SK-N-MC (cell line): ENCODE data around the gene SLC9B2.

Experiments used
- EZH2 ChIP-seq: fragments of 200-600 bp; sonication (generic); IDR thresholded peaks from one replicate; pipeline ENCODE4 v1.6.1; 2017; ENCODE audit warnings: antibody characterized with exemption
- POLR2AphosphoS5 ChIP-seq: IDR thresholded peaks from 2 replicates; pipeline ENCODE4 v1.6.1; 2012; ENCODE audit warnings: mild to moderate bottlenecking, low read depth, low read length, borderline replicate concordance

GRCh38 chr4:103105558-103106356, 29.2 kb upstream of the SLC9B2 start:
- TF ChIP-seq EZH2 (no peak), POLR2AphosphoS5 (no peak)
